H9 (cell line): ENCODE results near the gene AATK. TPM values are rescaled to one million over a fixed set of nuclear protein-coding genes. Genes with fewer than 3 reads are reported as not detected.

Experiments used
- DNase-seq: peaks from one replicate; pipeline ENCODE4 v3.0.0-alpha.2; 2017
- H2AFZ ChIP-seq: one replicate; pipeline ENCODE4 v1.6.1; 2013; ENCODE audit warnings: mild to moderate bottlenecking, low read length, control low read depth, moderate library complexity
- H2AK5ac ChIP-seq: 2 replicates; pipeline ENCODE4 v1.6.1; 2013; ENCODE audit warnings: low read length, control low read depth, mixed read lengths; ENCODE audit not compliant: insufficient read length
- H2BK120ac ChIP-seq: one replicate; pipeline ENCODE4 v1.6.1; 2013; ENCODE audit warnings: low read depth, mild to moderate bottlenecking, low read length, control low read depth, inconsistent platforms; ENCODE audit not compliant: poor library complexity, severe bottlenecking
- H2BK12ac ChIP-seq: 2 replicates; pipeline ENCODE4 v1.6.1; 2013; ENCODE audit warnings: low read length, control low read depth, mixed read lengths, low read depth; ENCODE audit not compliant: insufficient read length
- H2BK15ac ChIP-seq: 2 replicates; pipeline ENCODE4 v1.6.1; 2013; ENCODE audit warnings: low read depth, low read length, control low read depth
- H2BK20ac ChIP-seq: one replicate; pipeline ENCODE4 v1.6.1; 2013; ENCODE audit warnings: low read depth, mild to moderate bottlenecking, low read length, control low read depth, inconsistent platforms; ENCODE audit not compliant: poor library complexity, severe bottlenecking
- H2BK5ac ChIP-seq: 2 replicates; pipeline ENCODE4 v1.6.1; 2013; ENCODE audit warnings: low read length, control low read depth, mixed read lengths; ENCODE audit not compliant: insufficient read length
- H3K14ac ChIP-seq: 2 replicates; pipeline ENCODE4 v1.6.1; 2013; ENCODE audit warnings: low read length, control low read depth; ENCODE audit not compliant: insufficient read depth
- H3K18ac ChIP-seq: 2 replicates; pipeline ENCODE4 v1.6.1; 2013; ENCODE audit warnings: low read depth, mild to moderate bottlenecking, mixed read lengths, low read length, control low read depth; ENCODE audit not compliant: insufficient read length
- H3K23ac ChIP-seq: 2 replicates; pipeline ENCODE4 v1.6.1; 2013; ENCODE audit warnings: low read length, control low read depth, mixed read lengths, low read depth; ENCODE audit not compliant: insufficient read length
- H3K23me2 ChIP-seq: 2 replicates; pipeline ENCODE4 v1.6.1; 2013; ENCODE audit warnings: low read depth, mild to moderate bottlenecking, mixed read lengths, low read length, control low read depth; ENCODE audit not compliant: insufficient read length, poor library complexity, severe bottlenecking
- H3K27ac ChIP-seq: 2 replicates; pipeline ENCODE4 v1.5.1; 2013; ENCODE audit warnings: low read length, control low read depth, mixed read lengths, low read depth; ENCODE audit not compliant: insufficient read length
- H3K27me3 ChIP-seq: 2 replicates; pipeline ENCODE4 v1.6.1; 2013; ENCODE audit warnings: low read length, control low read depth, inconsistent platforms; ENCODE audit not compliant: insufficient read depth
- H3K4ac ChIP-seq: 2 replicates; pipeline ENCODE4 v1.6.1; 2013; ENCODE audit warnings: low read depth, mild to moderate bottlenecking, control low read depth, inconsistent platforms, low read length, moderate library complexity
- H3K4me1 ChIP-seq: 2 replicates; pipeline ENCODE4 v1.6.1; 2013; ENCODE audit warnings: low read length, control low read depth, inconsistent platforms; ENCODE audit not compliant: insufficient read depth
- H3K4me2 ChIP-seq: 2 replicates; pipeline ENCODE4 v1.6.1; 2013; ENCODE audit warnings: low read length, control low read depth, mixed read lengths; ENCODE audit not compliant: insufficient read length, insufficient read depth
- H3K56ac ChIP-seq: 2 replicates; pipeline ENCODE4 v1.6.1; 2013; ENCODE audit warnings: low read depth, mild to moderate bottlenecking, mixed read lengths, low read length, control low read depth; ENCODE audit not compliant: insufficient read length
- H3K79me1 ChIP-seq: 2 replicates; pipeline ENCODE4 v1.6.1; 2013; ENCODE audit warnings: low read depth, mild to moderate bottlenecking, moderate library complexity, low read length, control low read depth, inconsistent platforms; ENCODE audit not compliant: insufficient read depth, poor library complexity, severe bottlenecking
- H3K79me2 ChIP-seq: 2 replicates; pipeline ENCODE4 v1.6.1; 2013; ENCODE audit warnings: low read length, control low read depth, inconsistent platforms; ENCODE audit not compliant: insufficient read depth
- H3K9ac ChIP-seq: 2 replicates; pipeline ENCODE4 v1.6.1; 2013; ENCODE audit warnings: low read length, control low read depth, mixed read lengths; ENCODE audit not compliant: insufficient read length; ENCODE audit errors: extremely low read depth
- H3K9me3 ChIP-seq: one replicate; pipeline ENCODE4 v1.6.1; 2013; ENCODE audit warnings: low read depth, low read length, inconsistent platforms; ENCODE audit not compliant: control insufficient read depth
- H3T11ph ChIP-seq: one replicate; pipeline ENCODE4 v1.6.1; 2013; ENCODE audit warnings: mild to moderate bottlenecking, low read length, control low read depth, inconsistent platforms
- H4K20me1 ChIP-seq: one replicate; pipeline ENCODE4 v1.6.1; 2013; ENCODE audit not compliant: control insufficient read depth, insufficient read length, insufficient read depth
- H4K5ac ChIP-seq: 2 replicates; pipeline ENCODE4 v1.6.1; 2013; ENCODE audit warnings: low read depth, mild to moderate bottlenecking, mixed read lengths, low read length, control low read depth; ENCODE audit not compliant: insufficient read length
- H4K8ac ChIP-seq: replicated peaks from 2 replicates; pipeline ENCODE4 v1.6.1; 2013; ENCODE audit warnings: low read length, control low read depth, mixed read lengths, low read depth; ENCODE audit not compliant: insufficient read length
- H4K91ac ChIP-seq: 2 replicates; pipeline ENCODE4 v1.6.1; 2013; ENCODE audit warnings: low read depth, mild to moderate bottlenecking, moderate library complexity, mixed read lengths, low read length, control low read depth; ENCODE audit not compliant: insufficient read length
- H3K27ac Mint-ChIP-seq, 3 experiments: 2 replicates in 2 of 3; 3 replicates in 1 of 3; pipeline ENCODE4 v1.8.0; 2020 to 2021; ENCODE audit warnings: mixed read lengths in 3 of 3, mild to moderate bottlenecking in 1 of 3, moderate library complexity in 1 of 3
- H3K27me3 Mint-ChIP-seq: 2 replicates; pipeline ENCODE4 v1.8.0; 2021; ENCODE audit warnings: low read depth, mild to moderate bottlenecking, moderate library complexity, mixed read lengths
- H3K36me3 Mint-ChIP-seq, 3 experiments: 2 replicates in 2 of 3; 3 replicates in 1 of 3; pipeline ENCODE4 v1.8.0; 2020 to 2021; ENCODE audit warnings: low read depth in 3 of 3, mixed read lengths in 3 of 3; ENCODE audit not compliant: insufficient read depth in 1 of 3
- H3K4me1 Mint-ChIP-seq, 2 experiments: 2 replicates each; pipeline ENCODE4 v1.8.0; 2020; ENCODE audit warnings: mixed read lengths in 2 of 2
- H3K4me3 Mint-ChIP-seq, 2 experiments: 2 replicates in 1 of 2; 3 replicates in 1 of 2; pipeline ENCODE4 v1.8.0; 2020 to 2021; ENCODE audit warnings: mild to moderate bottlenecking in 2 of 2, mixed read lengths in 2 of 2, moderate library complexity in 1 of 2
- H3K9me3 Mint-ChIP-seq, 2 experiments: 2 replicates in 1 of 2; 3 replicates in 1 of 2; pipeline ENCODE4 v1.8.0; 2020; ENCODE audit warnings: mild to moderate bottlenecking in 2 of 2, mixed read lengths in 2 of 2, moderate library complexity in 1 of 2
- WGBS: extraction: QIAGEN DNeasy Blood & Tissue Kit; methylation state at CpG from one replicate; pipeline ENCODE4 v1.1.7; 2013; ENCODE audit warnings: missing lambda C conversion rate, low lambda C conversion rate, mixed read lengths; ENCODE audit not compliant: insufficient read length; ENCODE audit errors: extremely low coverage; 5-methylcytosine and 5-hydroxymethylcytosine counted together
- total RNA-seq: library from RNA; stranded (reverse); gene quantifications from 2 replicates; pipeline ENCODE4 v1.2.1, GENCODE V29; 2021
- TF ChIP-seq, protein P1 (sequence below): fragments of 200-600 bp; sonication (generic); conservative IDR thresholded peaks from 3 replicates; pipeline ENCODE4 v1.8.0; 2021; ENCODE audit warnings: antibody characterized with exemption, mild to moderate bottlenecking

Gene AATK
- total RNA-seq, 1 experiment from 2014 or later = 2.4 TPM

DNA sequence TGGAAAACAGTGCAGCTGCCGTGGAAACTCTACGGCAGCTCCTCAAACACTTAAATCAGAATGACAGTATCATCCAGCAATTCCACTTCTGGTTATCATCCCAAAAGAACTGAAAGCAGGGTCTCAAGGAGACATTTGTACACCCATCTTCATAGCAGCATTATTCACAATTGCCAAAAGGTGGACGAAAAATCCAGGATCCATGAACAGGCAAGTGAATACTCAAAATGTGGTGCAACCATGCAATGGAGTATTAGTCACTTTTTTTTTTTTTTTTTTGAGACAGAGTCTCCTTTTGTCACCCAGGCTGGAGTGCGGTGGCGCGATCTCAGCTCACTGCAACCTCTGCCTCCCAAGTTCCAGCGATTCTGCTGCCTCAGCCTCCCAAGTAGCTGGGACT lies 10.6 kb upstream of the AATK start:
- H3K23me2 ChIP-seq = no peaks in the 10 kb centered on the region
- no CpG with 5 or more reads among the region's 7 CpGs for WGBS
- no peak overlapping the region for H3K14ac ChIP-seq
- no peaks in the 10 kb centered on the region for H3K36me3 Mint-ChIP-seq
- H3T11ph ChIP-seq = no peak overlapping the region
- no peak overlapping the region for H4K91ac ChIP-seq
- H3K18ac ChIP-seq = no peak overlapping the region
- no peak overlapping the region for H3K56ac ChIP-seq
- H2AFZ ChIP-seq = no peak overlapping the region
- TF ChIP-seq, protein P1, sequence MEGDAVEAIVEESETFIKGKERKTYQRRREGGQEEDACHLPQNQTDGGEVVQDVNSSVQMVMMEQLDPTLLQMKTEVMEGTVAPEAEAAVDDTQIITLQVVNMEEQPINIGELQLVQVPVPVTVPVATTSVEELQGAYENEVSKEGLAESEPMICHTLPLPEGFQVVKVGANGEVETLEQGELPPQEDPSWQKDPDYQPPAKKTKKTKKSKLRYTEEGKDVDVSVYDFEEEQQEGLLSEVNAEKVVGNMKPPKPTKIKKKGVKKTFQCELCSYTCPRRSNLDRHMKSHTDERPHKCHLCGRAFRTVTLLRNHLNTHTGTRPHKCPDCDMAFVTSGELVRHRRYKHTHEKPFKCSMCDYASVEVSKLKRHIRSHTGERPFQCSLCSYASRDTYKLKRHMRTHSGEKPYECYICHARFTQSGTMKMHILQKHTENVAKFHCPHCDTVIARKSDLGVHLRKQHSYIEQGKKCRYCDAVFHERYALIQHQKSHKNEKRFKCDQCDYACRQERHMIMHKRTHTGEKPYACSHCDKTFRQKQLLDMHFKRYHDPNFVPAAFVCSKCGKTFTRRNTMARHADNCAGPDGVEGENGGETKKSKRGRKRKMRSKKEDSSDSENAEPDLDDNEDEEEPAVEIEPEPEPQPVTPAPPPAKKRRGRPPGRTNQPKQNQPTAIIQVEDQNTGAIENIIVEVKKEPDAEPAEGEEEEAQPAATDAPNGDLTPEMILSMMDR = no peak
- peaks cover 3% of the 10 kb centered on the region for H3K27me3 Mint-ChIP-seq
- no peaks in the 10 kb centered on the region for H3K79me1 ChIP-seq
- no peak for DNase-seq
- H3K4me1 Mint-ChIP-seq = no peaks in the 10 kb centered on the region
- peaks cover 0 to 5% of the 10 kb centered on the region in 2 experiments; a peak in 2 of 5 replicates for H3K9me3 Mint-ChIP-seq
- H3K27me3 ChIP-seq = no peaks in the 10 kb centered on the region
- H2BK15ac ChIP-seq = no peak overlapping the region
- no peak overlapping the region for H3K4me2 ChIP-seq
- H4K20me1 ChIP-seq = no peaks in the 10 kb centered on the region
- no peak overlapping the region for H3K4me3 Mint-ChIP-seq
- no peak overlapping the region for H3K27ac ChIP-seq
- H2BK120ac ChIP-seq = no peak overlapping the region
- H2AK5ac ChIP-seq = no peak overlapping the region
- no peak overlapping the region for H3K4ac ChIP-seq
- H3K9me3 ChIP-seq = no peaks in the 10 kb centered on the region
- H3K79me2 ChIP-seq = no peaks in the 10 kb centered on the region
- no peaks in the 10 kb centered on the region for H3K4me1 ChIP-seq
- no peak overlapping the region for H3K23ac ChIP-seq
- H4K5ac ChIP-seq = no peak overlapping the region
- H3K9ac ChIP-seq = no peak overlapping the region
- no peak overlapping the region for H2BK12ac ChIP-seq
- H4K8ac ChIP-seq = no peak overlapping the region
- no peak overlapping the region for H2BK20ac ChIP-seq
- H3K27ac Mint-ChIP-seq = no peak overlapping the region; a peak in 1 of 7 replicates
- no peak overlapping the region for H2BK5ac ChIP-seq
